Sigmoid colon (tissue), 7 donors: Measurements from ENCODE around the gene PPP6R3. TPM values are rescaled to one million over a fixed set of nuclear protein-coding genes. Genes with fewer than 3 reads are reported as not detected.
A peak's percentile ranks its signal among the peaks of the same experiment; 100 is the strongest.
"Not testable (repeated sequence)": the region's sequence is repeated elsewhere in the genome, so short reads cannot be mapped to it uniquely, and the experiment has no call there.

Experiments
- DNase-seq: peaks from one replicate; pipeline ENCODE4 v3.0.0-alpha.2; 2019
- H3K27ac ChIP-seq, 4 donors: fragments of 200-600 bp; sonication (generic); one replicate each; pipeline ENCODE4 v1.5.1; 2016 to 2019; ENCODE audit warnings: mild to moderate bottlenecking in 1 of 4
- H3K27me3 ChIP-seq, 3 donors: fragments of 200-600 bp; sonication (generic); one replicate each; pipeline ENCODE4 v1.5.1; 2019; ENCODE audit warnings: mild to moderate bottlenecking in 1 of 3
- H3K36me3 ChIP-seq, 4 donors: fragments of 200-600 bp; sonication (generic); one replicate each; pipeline ENCODE4 v1.5.1; 2016 to 2019
- H3K4me1 ChIP-seq, 4 donors: fragments of 200-600 bp; sonication (generic); one replicate each; pipeline ENCODE4 v1.5.1; 2017 to 2019
- H3K4me3 ChIP-seq, 4 donors: fragments of 200-600 bp; sonication (generic); one replicate each; pipeline ENCODE4 v1.5.1; 2017 to 2019; ENCODE audit warnings: mild to moderate bottlenecking in 2 of 4, moderate library complexity in 1 of 4
- H3K9me3 ChIP-seq, 4 donors: fragments of 200-600 bp in 3 of 4; sonication (generic) in 3 of 4; one replicate each; pipeline versions ENCODE4 v1.5.1 to v1.6.1; 2013 to 2019
- CTCF ChIP-seq, 4 experiments: fragments of 450-650 bp in 3 of 4; fragments of 200-600 bp in 1 of 4; IDR thresholded peaks; one replicate each; pipeline ENCODE4 v1.5.1; 2016 to 2019; ENCODE audit warnings: antibody characterized with exemption in 4 of 4, mild to moderate bottlenecking in 3 of 4, moderate library complexity in 2 of 4
- EP300 ChIP-seq, 4 donors: sonication (generic); formaldehyde crosslinking; IDR thresholded peaks; one replicate each; pipeline ENCODE4 v1.6.1; 2017; ENCODE audit warnings: antibody characterized with exemption in 4 of 4
- POLR2A ChIP-seq, 2 donors: fragments of 450-650 bp; IDR thresholded peaks; one replicate each; pipeline ENCODE4 v1.6.1; 2016; ENCODE audit warnings: antibody characterized with exemption in 2 of 2, mild to moderate bottlenecking in 2 of 2, moderate library complexity in 2 of 2
- POLR2AphosphoS5 ChIP-seq, 4 donors: sonication (generic); formaldehyde crosslinking; IDR thresholded peaks; one replicate each; pipeline ENCODE4 v1.6.1; 2017; ENCODE audit warnings: antibody characterized with exemption in 4 of 4
- WGBS, 2 donors: extraction: QIAGEN DNeasy Blood & Tissue Kit; methylation state at CpG; one replicate each; pipeline ENCODE4 v1.1.7; 2013; 5-methylcytosine and 5-hydroxymethylcytosine counted together
- intact Hi-C: fragments of 100-400 bp; cut with DNase I; formaldehyde crosslinking; loops from one replicate; pipeline ENCODE4 v1.15.1; 2023
- polyA plus RNA-seq, 3 donors: library from polyadenylated mRNA; stranded (reverse); fragments of 200-250 nt; gene quantifications; one replicate each; pipeline ENCODE4 v1.2.3, GENCODE V29; 2013
- total RNA-seq, 4 donors: library from RNA; depleted of rRNA; stranded (reverse); fragments of >200 nt; gene quantifications; one replicate each; pipeline ENCODE4 v1.1.0, GENCODE V29; 2016
- donor health status: healthy with polysubstance abuse.
- donor health status: Bipolar disorder and iron deficiency.
- donor health status: healthy.

PPP6R3 gene
- total and polyA plus RNA-seq, 7 donors, result 24.0 to 157 (median 133) TPM

GRCh38 chr11:68457216-68457897 is 3.2 kb upstream of the PPP6R3 start:
- no peak overlapping the region for H3K4me3 ChIP-seq
- H3K9me3 ChIP-seq, result no peaks in the 10 kb centered on the region
- WGBS, 2 donors, result 78 to 80% methylated on average over 8 of the region's 8 CpGs
- peaks cover 0 to 17% (median 9%) of the 10 kb centered on the region in 4 donors for H3K4me1 ChIP-seq
- no peak for DNase-seq
- no peak overlapping the region for H3K27ac ChIP-seq
- intact Hi-C loops, result no loop called here
- H3K27me3 ChIP-seq, result no peaks in the 10 kb centered on the region
- TF ChIP-seq EP300 (IDR thresholded peaks at IDR 0.05), result no peak
- no peaks in the 10 kb centered on the region for H3K36me3 ChIP-seq

GRCh38 chr11:68457898-68458249 is 2.7 kb upstream of the PPP6R3 start:
- TF ChIP-seq EP300 (IDR thresholded peaks at IDR 0.05) (no peak), CTCF (IDR thresholded peaks at IDR 0.05) (no peak), POLR2AphosphoS5 (IDR thresholded peaks at IDR 0.05) (no peak), POLR2A (IDR thresholded peaks at IDR 0.05) (no peak)
- no peaks in the 10 kb centered on the region for H3K9me3 ChIP-seq
- no peak overlapping the region for H3K27ac ChIP-seq
- no peak for DNase-seq
- no peaks in the 10 kb centered on the region for H3K27me3 ChIP-seq
- H3K4me1 ChIP-seq, result peaks cover 0 to 22% (median 14%) of the 10 kb centered on the region in 4 donors
- no peak overlapping the region for H3K4me3 ChIP-seq
- WGBS, 2 donors, result 27 to 70% methylated on average over 7 of the region's 7 CpGs
- intact Hi-C loops, result no loop called here
- H3K36me3 ChIP-seq, result no peaks in the 10 kb centered on the region

GRCh38 chr11:68458340-68458739 is 2.2 kb upstream of the PPP6R3 start:
- H3K36me3 ChIP-seq, H3K4me3 ChIP-seq, H3K27ac ChIP-seq, intact Hi-C loops, DNase-seq, H3K9me3 ChIP-seq, H3K27me3 ChIP-seq: not testable (repeated sequence)
- peaks cover 0 to 27% (median 18%) of the 10 kb centered on the region in 4 donors for H3K4me1 ChIP-seq
- 48 to 73% methylated on average over 6 of the region's 6 CpGs for WGBS, 2 donors

- no peaks in the 10 kb centered on the region for H3K9me3 ChIP-seq
- H3K36me3 ChIP-seq, result no peaks in the 10 kb centered on the region
- peak; percentile 99 for DNase-seq
- intact Hi-C loops, result loop anchor here (5.0 to 10.0 kb wide), 4 partner anchors 47 to 385 kb away; partner anchors contain the start of gene CPT1A
- peak in 1 of 4 experiments; percentile 6 for TF ChIP-seq CTCF (IDR thresholded peaks at IDR 0.05)
- TF ChIP-seq POLR2AphosphoS5 (IDR thresholded peaks at IDR 0.05), result peak in 1 of 4 donors; percentile 51
- no peak for TF ChIP-seq EP300 (IDR thresholded peaks at IDR 0.05)
- TF ChIP-seq POLR2A (IDR thresholded peaks at IDR 0.05), result no peak
- peak overlapping the region; percentile 66 to 99 (median 90) for H3K4me3 ChIP-seq
- H3K27ac ChIP-seq, result peak overlapping the region; percentile 96 to 99 (median 98)
- peaks cover 0 to 45% (median 36%) of the 10 kb centered on the region in 4 donors for H3K4me1 ChIP-seq
- no peaks in the 10 kb centered on the region for H3K27me3 ChIP-seq
- 3 to 5% methylated on average over 56 of the region's 56 CpGs for WGBS, 2 donors
These were observed 439 bp upstream of the PPP6R3 start for GRCh38 chr11:68459886-68460740.

GRCh38 chr11:68461575-68461917 is 994 bp downstream of the PPP6R3 start:
- peaks cover 0 to 58% (median 50%) of the 10 kb centered on the region in 4 donors for H3K4me1 ChIP-seq
- no peaks in the 10 kb centered on the region for H3K9me3 ChIP-seq
- 0 to 1% methylated on average over 12 of the region's 12 CpGs for WGBS, 2 donors
- TF ChIP-seq POLR2A (IDR thresholded peaks at IDR 0.05) (no peak), POLR2AphosphoS5 (IDR thresholded peaks at IDR 0.05) (no peak), EP300 (IDR thresholded peaks at IDR 0.05) (no peak), CTCF (IDR thresholded peaks at IDR 0.05) (no peak)
- H3K27ac ChIP-seq, result peak overlapping the region; percentile 96 to 99 (median 98)
- H3K27me3 ChIP-seq, result no peaks in the 10 kb centered on the region
- DNase-seq, result no peak
- intact Hi-C loops, result loop anchor here (5.0 to 10.0 kb wide), 4 partner anchors 46 to 383 kb away; partner anchors contain the start of gene CPT1A
- no peaks in the 10 kb centered on the region for H3K36me3 ChIP-seq
- H3K4me3 ChIP-seq, result peak overlapping the region; percentile 66 to 99 (median 90)
